Measurements from ENCODE around the gene VCL. TPM values are rescaled to one million over a fixed set of nuclear protein-coding genes. Genes with fewer than 3 reads are reported as not detected.

The VCL gene
- total RNA-seq, 2 donors from 2014 or later: 99.9 to 179 TPM

DNA sequence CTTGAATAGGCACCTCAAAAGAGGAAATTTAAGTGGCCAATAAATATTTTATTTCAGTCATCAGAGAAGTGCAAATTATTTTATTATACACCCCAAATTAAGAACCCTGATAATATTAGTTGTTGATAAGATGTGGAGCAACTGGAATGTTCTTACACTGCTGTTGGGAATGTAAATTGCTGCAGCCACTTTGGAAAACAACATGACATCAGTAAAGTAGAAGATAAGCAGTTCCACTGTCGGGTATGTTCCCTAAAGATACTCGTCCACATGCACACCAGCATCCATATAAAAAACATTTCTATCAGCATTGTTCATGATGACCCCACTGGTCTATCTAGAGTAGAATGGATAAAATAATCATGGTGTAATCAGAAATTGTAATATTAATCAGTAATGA is 46.5 kb downstream of the VCL start:
- H3K9me3 ChIP-seq: no peaks in the 10 kb centered on the region
- H3K9ac ChIP-seq (ENCODE audit: low read depth in 2 of 2, low read length in 2 of 2): no peak overlapping the region
- DNase-seq: no peak
- H3K36me3 ChIP-seq: no peaks in the 10 kb centered on the region
- TF ChIP-seq CTCF (IDR thresholded peaks at IDR 0.05): no peak
- no peak overlapping the region for H3K4me3 ChIP-seq
- no peaks in the 10 kb centered on the region for H3K27me3 ChIP-seq
- no peak overlapping the region for H3K27ac ChIP-seq
- intact Hi-C loops (cut with DNase I): no loop called here
- H3K4me1 ChIP-seq: no peaks in the 10 kb centered on the region

DNA sequence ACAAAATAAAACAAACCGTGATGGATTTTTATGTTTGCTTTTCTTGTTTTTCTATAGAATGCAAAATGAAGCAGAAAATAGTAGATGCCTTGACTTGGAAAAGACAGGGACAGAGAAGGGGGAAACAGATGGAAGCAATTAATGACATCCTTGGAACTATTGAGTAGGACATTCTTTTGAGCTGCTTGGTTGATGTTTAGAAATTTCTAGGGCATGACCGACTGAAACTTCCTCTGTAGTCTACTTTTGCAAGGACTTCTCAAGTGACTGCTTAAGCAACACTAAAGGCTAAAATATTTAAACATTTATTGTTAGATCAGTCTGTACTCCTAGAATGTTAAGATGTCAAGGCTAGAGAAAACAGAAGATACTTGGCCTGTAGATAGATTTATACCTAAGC is 49.4 kb downstream of the VCL start:
- Histone ChIP-seq H3K4me3 (no peak overlapping the region), H3K36me3 (no peaks in the 10 kb centered on the region), H3K9ac (ENCODE audit: low read depth in 2 of 2, low read length in 2 of 2) (no peak overlapping the region), H3K9me3 (no peaks in the 10 kb centered on the region), H3K27me3 (no peaks in the 10 kb centered on the region), H3K4me1 (peaks cover 4% of the 10 kb centered on the region), H3K27ac (no peak overlapping the region)
- DNase-seq: no peak
- intact Hi-C loops (cut with DNase I): no loop called here
- TF ChIP-seq CTCF (IDR thresholded peaks at IDR 0.05): no peak

GRCh38 chr10:74047871-74048270 is 50.0 kb downstream of the VCL start:
- TF ChIP-seq CTCF (IDR thresholded peaks at IDR 0.05): no peak
- H3K27ac ChIP-seq: no peak overlapping the region

GRCh38 chr10:74048433-74048832 is 50.5 kb downstream of the VCL start:
- Histone ChIP-seq H3K27ac (no peak overlapping the region), H3K9ac (ENCODE audit: low read depth in 2 of 2, low read length in 2 of 2) (no peak overlapping the region), H3K4me1 (peaks cover 4% of the 10 kb centered on the region), H3K4me3 (no peak overlapping the region), H3K27me3 (no peaks in the 10 kb centered on the region), H3K36me3 (no peaks in the 10 kb centered on the region), H3K9me3 (no peaks in the 10 kb centered on the region)
- intact Hi-C loops (cut with DNase I): no loop called here
- no peak for TF ChIP-seq CTCF (IDR thresholded peaks at IDR 0.05)
- DNase-seq: no peak

More at GRCh38 chr10:74047871-74048270, 50.0 kb downstream of the VCL start:
- no peak overlapping the region for H3K9ac ChIP-seq (ENCODE audit: low read depth in 2 of 2, low read length in 2 of 2)
- no peaks in the 10 kb centered on the region for H3K36me3 ChIP-seq
- H3K9me3 ChIP-seq: no peaks in the 10 kb centered on the region
- peaks cover 4% of the 10 kb centered on the region for H3K4me1 ChIP-seq
- no peaks in the 10 kb centered on the region for H3K27me3 ChIP-seq
- no peak for DNase-seq
- H3K4me3 ChIP-seq: no peak overlapping the region
- intact Hi-C loops (cut with DNase I): no loop called here

GRCh38 chr10:74049955-74050354 is 52.0 kb downstream of the VCL start:
- Histone ChIP-seq H3K27ac (no peak overlapping the region), H3K9ac (ENCODE audit: low read depth in 2 of 2, low read length in 2 of 2) (no peak overlapping the region), H3K4me3 (no peak overlapping the region), H3K4me1 (peaks cover 4% of the 10 kb centered on the region), H3K9me3 (no peaks in the 10 kb centered on the region), H3K36me3 (no peaks in the 10 kb centered on the region), H3K27me3 (no peaks in the 10 kb centered on the region)
- TF ChIP-seq CTCF (IDR thresholded peaks at IDR 0.05): no peak
- intact Hi-C loops (cut with DNase I): no loop called here
- no peak for DNase-seq

GRCh38 chr10:74050653-74051052 is 52.7 kb downstream of the VCL start:
- intact Hi-C loops (cut with DNase I): no loop called here
- no peak for TF ChIP-seq CTCF (IDR thresholded peaks at IDR 0.05)
- DNase-seq: no peak
- H3K9ac ChIP-seq (ENCODE audit: low read depth in 2 of 2, low read length in 2 of 2): no peak overlapping the region
- no peaks in the 10 kb centered on the region for H3K9me3 ChIP-seq
- H3K4me1 ChIP-seq: peaks cover 6% of the 10 kb centered on the region
- no peak overlapping the region for H3K4me3 ChIP-seq
- no peaks in the 10 kb centered on the region for H3K27me3 ChIP-seq
- H3K36me3 ChIP-seq: no peaks in the 10 kb centered on the region
- H3K27ac ChIP-seq: no peak overlapping the region

Measured in colonic mucosa (tissue), 4 donors.